PC-3 (cell line): ENCODE data around the gene MRPL37. TPM values are rescaled to one million over a fixed set of nuclear protein-coding genes. Genes with fewer than 3 reads are reported as not detected.

Experiments
- ATAC-seq: fragments of 200-7000 bp; cut with Tn5 transposase; 2 replicates; pipeline ENCODE4 v1.9.1; 2020; ENCODE audit warnings: mild to moderate bottlenecking, moderate library complexity
- BruUV-seq: library from RNA; stranded (reverse); fragments of 400-500 nt; replicated peaks from 2 replicates; lab custom pipeline; 2021; lab: Mats Ljungman, UMichigan
- CTCF ChIA-PET: fragments of 300-600 bp; sonication (Branson Sonifier 250); formaldehyde crosslinking; loops from one replicate; lab custom pipeline; 2022; ENCODE audit warnings: antibody characterized with exemption; lab: Charles Lee
- POLR2A ChIA-PET: fragments of 300-600 bp; sonication (Branson Sonifier 250); formaldehyde crosslinking; loops from one replicate; lab custom pipeline; 2022; ENCODE audit warnings: antibody characterized with exemption; ENCODE audit not compliant: unreplicated experiment; lab: Charles Lee
- DNase-seq: peaks from one replicate; pipeline ENCODE4 v3.0.0-alpha.2; 2015
- H2AFZ ChIP-seq: fragments of 300-600 bp; sonication (generic); 2 replicates; pipeline ENCODE4 v1.6.0; 2016; ENCODE audit warnings: antibody characterized with exemption, low read length
- H3F3A ChIP-seq: fragments of 300-600 bp; sonication (generic); one replicate; pipeline ENCODE4 v1.6.0; 2017; ENCODE audit warnings: antibody characterized with exemption, low read length, control low read depth, mild to moderate bottlenecking; ENCODE audit not compliant: unreplicated experiment
- H3K27ac ChIP-seq: fragments of 300-600 bp; sonication (generic); 2 replicates; pipeline ENCODE4 v1.5.1; 2016; ENCODE audit warnings: mild to moderate bottlenecking, low read length
- H3K27me3 ChIP-seq: fragments of 300-600 bp; sonication (generic); 2 replicates; pipeline ENCODE4 v1.6.1; 2016; ENCODE audit warnings: low read length, mixed read lengths
- H3K36me3 ChIP-seq: fragments of 300-600 bp; sonication (generic); 2 replicates; pipeline ENCODE4 v1.6.1; 2016; ENCODE audit warnings: low read depth, mixed run types, low read length, mixed read lengths
- H3K4me1 ChIP-seq: fragments of 300-600 bp; sonication (generic); 2 replicates; pipeline ENCODE4 v1.5.1; 2016; ENCODE audit warnings: low read length; ENCODE audit not compliant: insufficient read depth
- H3K4me2 ChIP-seq: fragments of 300-600 bp; sonication (generic); 2 replicates; pipeline ENCODE4 v1.6.0; 2016; ENCODE audit warnings: low read length
- H3K4me3 ChIP-seq: fragments of 300-600 bp; sonication (generic); 2 replicates; pipeline ENCODE4 v1.5.1; 2016; ENCODE audit warnings: mild to moderate bottlenecking, low read length, mixed read lengths
- H3K79me2 ChIP-seq: fragments of 300-600 bp; sonication (generic); 2 replicates; pipeline ENCODE4 v1.6.1; 2017; ENCODE audit warnings: low read length, mixed read lengths
- H3K9ac ChIP-seq: fragments of 300-600 bp; sonication (generic); 2 replicates; pipeline ENCODE4 v1.6.0; 2016; ENCODE audit warnings: mild to moderate bottlenecking, low read length
- H3K9me2 ChIP-seq: fragments of 300-600 bp; sonication (generic); replicated peaks from 2 replicates; pipeline ENCODE4 v1.6.1; 2016; ENCODE audit warnings: mixed run types, low read length, mixed read lengths
- H3K9me3 ChIP-seq: fragments of 300-600 bp; sonication (generic); 2 replicates; pipeline ENCODE4 v1.6.1; 2016; ENCODE audit warnings: low read length, mixed read lengths
- H4K20me1 ChIP-seq: fragments of 300-600 bp; sonication (generic); 2 replicates; pipeline ENCODE4 v1.6.1; 2016; ENCODE audit warnings: low read length, mixed read lengths
- EZH2 ChIP-seq: fragments of 300-600 bp; sonication (generic); IDR thresholded peaks from one replicate; pipeline ENCODE4 v1.6.1; 2017; ENCODE audit warnings: antibody characterized with exemption, mild to moderate bottlenecking, low read length; ENCODE audit not compliant: unreplicated experiment
- EZH2phosphoT487 ChIP-seq: fragments of 300-600 bp; sonication (generic); IDR thresholded peaks from 2 replicates; pipeline ENCODE4 v1.6.1; 2018; ENCODE audit warnings: mild to moderate bottlenecking, antibody characterized with exemption, low read length, borderline replicate concordance
- intact Hi-C: fragments of 100-400 bp; cut with micrococcal nuclease; formaldehyde crosslinking; loops from 2 replicates; pipeline ENCODE4 v1.9.0; 2023
- total RNA-seq: library from RNA; depleted of rRNA; stranded (reverse); fragments of >200 nt; gene quantifications from 2 replicates; pipeline ENCODE4 v1.2.3, GENCODE V29; 2014
- TF ChIP-seq, protein P1 (sequence below): fragments of 300-600 bp; sonication (generic); conservative IDR thresholded peaks from 2 replicates; pipeline ENCODE4 v1.5.1; 2017; ENCODE audit warnings: antibody characterized with exemption, low read depth, mild to moderate bottlenecking, low read length

Gene MRPL37
- total RNA-seq, 1 experiment from 2014 or later: 191 TPM

GRCh38 chr1:54176621-54177327 is 23.2 kb upstream of the MRPL37 start:
- Histone ChIP-seq H3K9me3 (no peaks in the 10 kb centered on the region), H3K27me3 (no peaks in the 10 kb centered on the region), H3K79me2 (no peaks in the 10 kb centered on the region), H3K9me2 (no peaks in the 10 kb centered on the region), H2AFZ (no peak overlapping the region), H3K9ac (no peak overlapping the region), H4K20me1 (no peaks in the 10 kb centered on the region), H3K4me2 (no peak overlapping the region), H3K4me1 (no peaks in the 10 kb centered on the region), H3K36me3 (no peaks in the 10 kb centered on the region), H3F3A (no peaks in the 10 kb centered on the region), H3K4me3 (no peak overlapping the region), H3K27ac (no peak overlapping the region)
- no peak for ATAC-seq
- no TSS peak for BruUV-seq
- intact Hi-C loops: no loop called here
- no peak for TF ChIP-seq EZH2
- TF ChIP-seq EZH2phosphoT487: no peak
- TF ChIP-seq, protein P1, sequence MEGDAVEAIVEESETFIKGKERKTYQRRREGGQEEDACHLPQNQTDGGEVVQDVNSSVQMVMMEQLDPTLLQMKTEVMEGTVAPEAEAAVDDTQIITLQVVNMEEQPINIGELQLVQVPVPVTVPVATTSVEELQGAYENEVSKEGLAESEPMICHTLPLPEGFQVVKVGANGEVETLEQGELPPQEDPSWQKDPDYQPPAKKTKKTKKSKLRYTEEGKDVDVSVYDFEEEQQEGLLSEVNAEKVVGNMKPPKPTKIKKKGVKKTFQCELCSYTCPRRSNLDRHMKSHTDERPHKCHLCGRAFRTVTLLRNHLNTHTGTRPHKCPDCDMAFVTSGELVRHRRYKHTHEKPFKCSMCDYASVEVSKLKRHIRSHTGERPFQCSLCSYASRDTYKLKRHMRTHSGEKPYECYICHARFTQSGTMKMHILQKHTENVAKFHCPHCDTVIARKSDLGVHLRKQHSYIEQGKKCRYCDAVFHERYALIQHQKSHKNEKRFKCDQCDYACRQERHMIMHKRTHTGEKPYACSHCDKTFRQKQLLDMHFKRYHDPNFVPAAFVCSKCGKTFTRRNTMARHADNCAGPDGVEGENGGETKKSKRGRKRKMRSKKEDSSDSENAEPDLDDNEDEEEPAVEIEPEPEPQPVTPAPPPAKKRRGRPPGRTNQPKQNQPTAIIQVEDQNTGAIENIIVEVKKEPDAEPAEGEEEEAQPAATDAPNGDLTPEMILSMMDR: no peak
- POLR2A ChIA-PET: no interaction called here
- CTCF ChIA-PET: no interaction called here
- no peak for DNase-seq

- no peaks in the 10 kb centered on the region for H3K9me2 ChIP-seq
- ATAC-seq (no peak), DNase-seq (no peak)
- no peak overlapping the region for H3K9ac ChIP-seq
- no peaks in the 10 kb centered on the region for H3K4me1 ChIP-seq
- H3K4me3 ChIP-seq: no peak overlapping the region
- H3K9me3 ChIP-seq: no peaks in the 10 kb centered on the region
- ChIA-PET CTCF (no interaction called here), POLR2A (no interaction called here)
- H3K79me2 ChIP-seq: no peaks in the 10 kb centered on the region
- H3K4me2 ChIP-seq: no peak overlapping the region
- H3F3A ChIP-seq: no peaks in the 10 kb centered on the region
- no peak overlapping the region for H3K27ac ChIP-seq
- BruUV-seq: no TSS peak
- no peaks in the 10 kb centered on the region for H3K27me3 ChIP-seq
- TF ChIP-seq, protein P1: no peak
- TF ChIP-seq EZH2phosphoT487 (no peak), EZH2 (no peak)
- no peaks in the 10 kb centered on the region for H3K36me3 ChIP-seq
- H4K20me1 ChIP-seq: no peaks in the 10 kb centered on the region
- no peak overlapping the region for H2AFZ ChIP-seq
- intact Hi-C loops: no loop called here
Measured at GRCh38 chr1:54177726-54178125, 22.2 kb upstream of the MRPL37 start.

- H3K4me1 ChIP-seq: no peaks in the 10 kb centered on the region
- H3K27me3 ChIP-seq: no peaks in the 10 kb centered on the region
- no peak overlapping the region for H3K27ac ChIP-seq
- no peak overlapping the region for H3K9ac ChIP-seq
- no peaks in the 10 kb centered on the region for H3K36me3 ChIP-seq
- DNase-seq (no peak), ATAC-seq (no peak)
- no peak overlapping the region for H3K4me2 ChIP-seq
- H3K9me3 ChIP-seq: no peaks in the 10 kb centered on the region
- no peak overlapping the region for H3K4me3 ChIP-seq
- H4K20me1 ChIP-seq: no peaks in the 10 kb centered on the region
- no TSS peak for BruUV-seq
- ChIA-PET CTCF (interaction anchor here (0.5 kb wide), 1 partner anchor 11 kb away, joined by 5 read pairs; no protein-coding TSS in a partner anchor), POLR2A (no interaction called here)
- intact Hi-C loops: no loop called here
- TF ChIP-seq, protein P1: no peak
- TF ChIP-seq EZH2 (no peak), EZH2phosphoT487 (no peak)
- H2AFZ ChIP-seq: no peak overlapping the region
- no peaks in the 10 kb centered on the region for H3F3A ChIP-seq
- no peaks in the 10 kb centered on the region for H3K9me2 ChIP-seq
- no peaks in the 10 kb centered on the region for H3K79me2 ChIP-seq
Measured at GRCh38 chr1:54178296-54179070, 21.5 kb upstream of the MRPL37 start.
